DND-41 (cell line): ENCODE data around the gene TSEN15.

ENCODE experiments used
- ATAC-seq: fragments of 200-7000 bp; cut with Tn5 transposase; 3 replicates; pipeline ENCODE4 v1.9.1; 2021; ENCODE audit warnings: low read depth; ENCODE audit not compliant: insufficient read depth
- DNase-seq: peaks from one replicate; pipeline ENCODE4 v3.0.0-alpha.2; 2020
- H2AFZ ChIP-seq: 2 replicates; pipeline ENCODE4 v1.6.0; 2012; ENCODE audit warnings: low read depth, low read length
- H3K27ac ChIP-seq: 2 replicates; pipeline ENCODE4 v1.5.1; 2012; ENCODE audit warnings: low read length, inconsistent platforms
- H3K27me3 ChIP-seq: fragments of 200-600 bp; sonication (generic); 2 replicates; pipeline ENCODE4 v1.6.0; 2012; ENCODE audit warnings: low read length, mild to moderate bottlenecking, inconsistent platforms; ENCODE audit not compliant: insufficient read depth, poor library complexity
- H3K36me3 ChIP-seq: 2 replicates; pipeline ENCODE4 v1.5.1; 2012; ENCODE audit warnings: low read length, inconsistent platforms; ENCODE audit not compliant: insufficient read depth
- H3K4me1 ChIP-seq: 2 replicates; pipeline ENCODE4 v1.5.1; 2012; ENCODE audit warnings: mild to moderate bottlenecking, low read length; ENCODE audit not compliant: insufficient read depth
- H3K4me2 ChIP-seq: 2 replicates; pipeline ENCODE4 v1.6.0; 2012; ENCODE audit warnings: mild to moderate bottlenecking, moderate library complexity, low read length, inconsistent platforms; ENCODE audit not compliant: insufficient read depth
- H3K4me3 ChIP-seq, 2 experiments: fragments of 200-600 bp in 1 of 2; shearing (Covaris generic) in 1 of 2; 2 replicates each; pipeline ENCODE4 v1.5.1; 2012 to 2016; ENCODE audit warnings: inconsistent platforms in 2 of 2, low read length in 2 of 2, mild to moderate bottlenecking in 2 of 2, low read depth in 1 of 2, moderate library complexity in 1 of 2
- H3K79me2 ChIP-seq: 2 replicates; pipeline ENCODE4 v1.6.0; 2012; ENCODE audit warnings: low read length, inconsistent platforms; ENCODE audit not compliant: insufficient read depth
- H3K9ac ChIP-seq: 2 replicates; pipeline ENCODE4 v1.6.0; 2012; ENCODE audit warnings: low read depth, mild to moderate bottlenecking, inconsistent platforms, low read length, moderate library complexity
- H3K9me3 ChIP-seq: 2 replicates; pipeline ENCODE4 v1.5.1; 2012; ENCODE audit warnings: low read length, moderate library complexity, mild to moderate bottlenecking, inconsistent platforms; ENCODE audit not compliant: insufficient read depth, severe bottlenecking
- H4K20me1 ChIP-seq: 2 replicates; pipeline ENCODE4 v1.6.0; 2012; ENCODE audit warnings: low read length; ENCODE audit not compliant: insufficient read depth
- CTCF ChIP-seq: IDR thresholded peaks from 2 replicates; pipeline ENCODE4 v1.5.1; 2012; ENCODE audit warnings: borderline replicate concordance, low read length, moderate library complexity, mild to moderate bottlenecking; ENCODE audit not compliant: poor library complexity, severe bottlenecking; ENCODE audit errors: extremely low read depth
- EZH2 ChIP-seq: IDR thresholded peaks from 3 replicates; pipeline ENCODE4 v1.6.1; 2012; ENCODE audit warnings: borderline replicate concordance, low read depth, mild to moderate bottlenecking, moderate library complexity, low read length, inconsistent platforms; ENCODE audit not compliant: severe bottlenecking

TSEN15 gene

GRCh38 chr1:184035719-184036516, 15.6 kb upstream of the TSEN15 start:
- Histone ChIP-seq H3K4me3 (no peak overlapping the region), H2AFZ (no peak overlapping the region), H3K9me3 (no peaks in the 10 kb centered on the region), H3K4me2 (no peak overlapping the region), H3K9ac (no peak overlapping the region), H3K27me3 (peaks cover 24% of the 10 kb centered on the region), H3K36me3 (no peaks in the 10 kb centered on the region), H4K20me1 (no peaks in the 10 kb centered on the region), H3K4me1 (no peaks in the 10 kb centered on the region), H3K27ac (no peak overlapping the region), H3K79me2 (no peaks in the 10 kb centered on the region)
- TF ChIP-seq EZH2: no peak
- TF ChIP-seq CTCF: no peak
- DNase-seq (no peak), ATAC-seq (no peak)

- peaks cover 19% of the 10 kb centered on the region for H3K27me3 ChIP-seq
- no peak overlapping the region for H3K27ac ChIP-seq
- no peak overlapping the region for H2AFZ ChIP-seq
- H3K9ac ChIP-seq: no peak overlapping the region
- ATAC-seq: no peak
- no peak overlapping the region for H3K4me2 ChIP-seq
- H3K36me3 ChIP-seq: no peaks in the 10 kb centered on the region
- H3K9me3 ChIP-seq: no peaks in the 10 kb centered on the region
- no peak overlapping the region for H3K4me3 ChIP-seq
- no peaks in the 10 kb centered on the region for H3K4me1 ChIP-seq
- no peak for DNase-seq
- H3K79me2 ChIP-seq: no peaks in the 10 kb centered on the region
- no peaks in the 10 kb centered on the region for H4K20me1 ChIP-seq
- TF ChIP-seq EZH2 (no peak), CTCF (no peak)
Measured at GRCh38 chr1:184036517-184036949, 15.0 kb upstream of the TSEN15 start.

GRCh38 chr1:184037849-184038591, 13.5 kb upstream of the TSEN15 start:
- Histone ChIP-seq H3K4me2 (no peak overlapping the region), H3K36me3 (no peaks in the 10 kb centered on the region), H2AFZ (no peak overlapping the region), H3K9me3 (no peaks in the 10 kb centered on the region), H4K20me1 (no peaks in the 10 kb centered on the region), H3K79me2 (no peaks in the 10 kb centered on the region), H3K27me3 (peaks cover 11% of the 10 kb centered on the region), H3K4me3 (no peak overlapping the region), H3K4me1 (no peaks in the 10 kb centered on the region), H3K27ac (no peak overlapping the region), H3K9ac (no peak overlapping the region)
- ATAC-seq (no peak), DNase-seq (no peak)
- TF ChIP-seq CTCF: no peak
- no peak for TF ChIP-seq EZH2
